ENCODE results near the gene BMP7. TPM values are rescaled to one million over a fixed set of nuclear protein-coding genes. Genes with fewer than 3 reads are reported as not detected.

BMP7 gene
- total and polyA plus RNA-seq, 2 experiments from 2014 or later, result 130 to 276 TPM

DNA sequence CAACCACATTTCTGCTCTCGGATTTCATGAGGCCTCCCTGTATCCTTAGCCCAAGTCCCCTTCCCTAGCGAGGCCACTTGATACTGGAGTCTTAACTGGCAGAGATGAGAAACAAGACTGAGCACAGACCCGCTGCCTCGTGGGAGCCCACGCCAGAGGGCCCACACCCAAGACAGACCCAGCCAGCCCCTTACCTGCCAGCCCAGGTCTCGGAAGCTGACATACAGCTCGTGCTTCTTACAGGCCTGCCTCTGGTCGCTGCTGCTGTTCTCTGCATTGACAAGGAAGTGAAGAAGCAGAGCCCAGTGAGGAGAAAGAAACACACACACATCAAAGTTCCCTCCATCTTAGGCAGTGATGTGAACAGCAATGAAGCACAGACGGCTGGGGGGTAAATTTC is 91.7 kb downstream of the BMP7 start:
- no peaks in the 10 kb centered on the region for H3K27me3 ChIP-seq
- no peaks in the 10 kb centered on the region for H3K4me1 ChIP-seq (ENCODE audit: low read depth)
- no peak for DNase-seq (ENCODE audit: low read depth in 1 of 2, low spot score in 1 of 2)
- H3K4me3 ChIP-seq, result no peak overlapping the region
- TF ChIP-seq, protein P1, sequence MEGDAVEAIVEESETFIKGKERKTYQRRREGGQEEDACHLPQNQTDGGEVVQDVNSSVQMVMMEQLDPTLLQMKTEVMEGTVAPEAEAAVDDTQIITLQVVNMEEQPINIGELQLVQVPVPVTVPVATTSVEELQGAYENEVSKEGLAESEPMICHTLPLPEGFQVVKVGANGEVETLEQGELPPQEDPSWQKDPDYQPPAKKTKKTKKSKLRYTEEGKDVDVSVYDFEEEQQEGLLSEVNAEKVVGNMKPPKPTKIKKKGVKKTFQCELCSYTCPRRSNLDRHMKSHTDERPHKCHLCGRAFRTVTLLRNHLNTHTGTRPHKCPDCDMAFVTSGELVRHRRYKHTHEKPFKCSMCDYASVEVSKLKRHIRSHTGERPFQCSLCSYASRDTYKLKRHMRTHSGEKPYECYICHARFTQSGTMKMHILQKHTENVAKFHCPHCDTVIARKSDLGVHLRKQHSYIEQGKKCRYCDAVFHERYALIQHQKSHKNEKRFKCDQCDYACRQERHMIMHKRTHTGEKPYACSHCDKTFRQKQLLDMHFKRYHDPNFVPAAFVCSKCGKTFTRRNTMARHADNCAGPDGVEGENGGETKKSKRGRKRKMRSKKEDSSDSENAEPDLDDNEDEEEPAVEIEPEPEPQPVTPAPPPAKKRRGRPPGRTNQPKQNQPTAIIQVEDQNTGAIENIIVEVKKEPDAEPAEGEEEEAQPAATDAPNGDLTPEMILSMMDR (IDR thresholded peaks at IDR 0.05; ENCODE audit: low read depth, low read length), result no peak
- H3K9me3 ChIP-seq (ENCODE audit: low read depth), result no peaks in the 10 kb centered on the region
- H3K36me3 ChIP-seq, result peaks cover 32% of the 10 kb centered on the region
- peak overlapping the region; percentile 62 for H3K27ac ChIP-seq

DNA sequence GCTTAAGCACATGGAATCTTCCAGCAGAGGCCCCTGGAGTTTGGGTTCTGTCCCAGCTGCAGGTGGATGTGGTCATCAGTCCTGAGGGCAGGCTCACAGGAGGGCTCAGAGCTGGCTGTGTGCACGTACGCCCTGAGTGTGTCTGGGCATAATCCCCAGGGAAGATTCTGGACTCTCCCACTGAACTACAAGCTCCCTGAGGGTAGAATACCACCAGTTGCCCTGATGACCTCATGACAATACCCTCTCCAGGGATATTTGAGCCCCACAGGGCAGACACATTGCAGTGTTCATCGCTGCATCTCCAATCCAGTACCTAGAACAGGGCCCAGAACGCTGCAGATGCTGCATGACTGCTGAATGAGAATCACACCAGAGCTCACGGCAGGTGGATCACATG is 92.5 kb downstream of the BMP7 start:
- Histone ChIP-seq H3K27me3 (no peaks in the 10 kb centered on the region), H3K9me3 (ENCODE audit: low read depth) (no peaks in the 10 kb centered on the region), H3K4me1 (ENCODE audit: low read depth) (no peaks in the 10 kb centered on the region), H3K36me3 (peaks cover 32% of the 10 kb centered on the region), H3K27ac (no peak overlapping the region), H3K4me3 (no peak overlapping the region)
- TF ChIP-seq, protein P1 (IDR thresholded peaks at IDR 0.05; ENCODE audit: low read depth, low read length), result no peak
- no peak for DNase-seq (ENCODE audit: low read depth in 1 of 2, low spot score in 1 of 2)

DNA sequence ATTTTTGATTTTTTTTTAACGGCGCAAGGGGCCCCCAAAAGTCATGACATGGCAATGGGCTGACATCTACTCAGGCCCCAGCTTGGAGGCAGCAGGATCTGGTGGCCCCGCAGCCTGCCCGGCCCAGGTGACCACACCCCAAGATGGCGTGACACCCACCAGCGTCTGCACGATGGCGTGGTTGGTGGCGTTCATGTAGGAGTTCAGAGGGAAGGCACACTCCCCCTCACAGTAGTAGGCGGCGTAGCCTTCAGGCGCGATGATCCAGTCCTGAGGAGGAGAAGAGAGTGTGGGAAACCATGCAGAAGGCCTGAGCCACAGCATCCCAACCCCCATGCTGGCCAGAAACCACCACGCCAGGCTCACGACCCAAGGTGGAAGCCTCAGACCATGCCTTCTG is 93.4 kb downstream of the BMP7 start:
- Histone ChIP-seq H3K27ac (no peak overlapping the region), H3K36me3 (peaks cover 32% of the 10 kb centered on the region), H3K4me3 (no peak overlapping the region), H3K27me3 (no peaks in the 10 kb centered on the region), H3K9me3 (ENCODE audit: low read depth) (no peaks in the 10 kb centered on the region), H3K4me1 (ENCODE audit: low read depth) (peaks cover 4% of the 10 kb centered on the region)
- TF ChIP-seq, protein P1 (IDR thresholded peaks at IDR 0.05; ENCODE audit: low read depth, low read length), result no peak
- DNase-seq (ENCODE audit: low read depth in 1 of 2, low spot score in 1 of 2), result no peak

DNA sequence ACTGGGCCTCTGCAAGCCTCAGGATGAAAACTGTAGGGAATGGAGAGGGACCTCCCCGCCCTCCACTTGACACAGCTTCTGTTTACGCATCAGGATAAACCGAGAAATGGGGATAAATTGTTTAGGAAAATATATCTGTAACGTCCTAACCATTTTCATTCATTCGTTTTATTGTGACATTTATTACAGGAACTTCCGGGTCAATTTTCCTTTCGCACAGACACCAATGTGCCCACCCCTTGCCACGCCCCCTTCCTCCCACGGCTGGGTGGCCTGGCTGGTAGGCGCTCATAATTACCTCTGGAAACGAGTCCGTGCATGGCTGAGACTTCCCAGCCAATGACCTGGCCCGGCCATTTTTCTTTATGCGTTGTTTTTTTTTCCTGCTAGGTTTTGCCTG is 96.1 kb downstream of the BMP7 start:
- Histone ChIP-seq H3K27ac (no peak overlapping the region), H3K4me1 (ENCODE audit: low read depth) (peaks cover 4% of the 10 kb centered on the region), H3K36me3 (peaks cover 32% of the 10 kb centered on the region), H3K4me3 (no peak overlapping the region), H3K9me3 (ENCODE audit: low read depth) (no peaks in the 10 kb centered on the region), H3K27me3 (no peaks in the 10 kb centered on the region)
- TF ChIP-seq, protein P1 (IDR thresholded peaks at IDR 0.05; ENCODE audit: low read depth, low read length), result no peak
- no peak for DNase-seq (ENCODE audit: low read depth in 1 of 2, low spot score in 1 of 2)

DNA sequence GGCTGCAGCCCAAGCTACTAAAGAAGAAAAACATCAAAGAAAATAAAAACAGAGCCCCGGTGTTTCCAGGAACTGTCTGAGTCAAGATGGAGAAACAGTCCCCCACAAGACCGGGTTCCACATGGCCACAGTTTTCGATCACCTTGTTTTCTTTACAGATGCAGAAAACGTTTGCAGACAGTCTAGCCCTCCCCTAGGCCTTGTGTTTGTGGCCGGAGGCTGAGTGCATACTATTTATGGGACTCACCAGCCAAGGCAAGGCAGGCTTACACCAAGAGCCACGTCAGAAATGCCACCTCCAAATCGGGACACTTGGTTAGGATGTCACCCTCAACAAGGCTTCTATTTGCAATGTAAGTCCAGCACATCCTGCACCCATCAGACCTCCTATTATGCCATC is 97.3 kb downstream of the BMP7 start:
- Histone ChIP-seq H3K27ac (peak overlapping the region; percentile 87), H3K4me3 (no peak overlapping the region), H3K27me3 (no peaks in the 10 kb centered on the region), H3K36me3 (peaks cover 31% of the 10 kb centered on the region), H3K4me1 (ENCODE audit: low read depth) (peaks cover 4% of the 10 kb centered on the region), H3K9me3 (ENCODE audit: low read depth) (no peaks in the 10 kb centered on the region)
- TF ChIP-seq, protein P1 (IDR thresholded peaks at IDR 0.05; ENCODE audit: low read depth, low read length), result no peak
- no peak for DNase-seq (ENCODE audit: low read depth in 1 of 2, low spot score in 1 of 2)

Measured in cardiac muscle cell (in vitro differentiated cells and primary cell).